Immature natural killer cell (primary cell): ENCODE measurements around the gene DNAAF2. TPM values are rescaled to one million over a fixed set of nuclear protein-coding genes. Genes with fewer than 3 reads are reported as not detected.
A peak's percentile ranks its signal among the peaks of the same experiment; 100 is the strongest.
"Not testable (repeated sequence)": the region's sequence is repeated elsewhere in the genome, so short reads cannot be mapped to it uniquely, and the experiment has no call there.

Experiments used
- DNase-seq, 3 donors: peaks; one replicate each; pipeline ENCODE4 v3.0.0; 2022; ENCODE audit warnings: mixed read lengths in 1 of 3
- H3K27ac Mint-ChIP-seq, 6 donors: one replicate each; pipeline ENCODE4 v1.8.0; 2020; ENCODE audit warnings: mixed read lengths in 6 of 6, mild to moderate bottlenecking in 5 of 6, inconsistent platforms in 4 of 6, moderate library complexity in 3 of 6
- H3K27me3 Mint-ChIP-seq, 3 donors: one replicate each; pipeline ENCODE4 v1.8.0; 2020 to 2021; ENCODE audit warnings: low read depth in 3 of 3, mild to moderate bottlenecking in 3 of 3, mixed read lengths in 3 of 3, moderate library complexity in 3 of 3, inconsistent platforms in 1 of 3
- H3K36me3 Mint-ChIP-seq, 3 donors: one replicate each; pipeline ENCODE4 v1.8.0; 2020; ENCODE audit warnings: mixed read lengths in 3 of 3, inconsistent platforms in 2 of 3, mild to moderate bottlenecking in 2 of 3
- H3K4me1 Mint-ChIP-seq, 2 donors: one replicate each; pipeline ENCODE4 v1.8.0; 2020; ENCODE audit warnings: inconsistent platforms in 2 of 2, mild to moderate bottlenecking in 2 of 2, mixed read lengths in 2 of 2, moderate library complexity in 1 of 2
- H3K4me3 Mint-ChIP-seq, 5 donors: one replicate each; pipeline ENCODE4 v1.8.0; 2020; ENCODE audit warnings: mild to moderate bottlenecking in 5 of 5, mixed read lengths in 5 of 5, inconsistent platforms in 3 of 5, moderate library complexity in 3 of 5
- H3K9me3 Mint-ChIP-seq, 6 donors: one replicate each; pipeline ENCODE4 v1.8.0; 2020; ENCODE audit warnings: mild to moderate bottlenecking in 6 of 6, mixed read lengths in 6 of 6, inconsistent platforms in 4 of 6, moderate library complexity in 3 of 6
- polyA plus RNA-seq, 3 donors: library from polyadenylated mRNA; unstranded; fragments of 300-500 nt; fragmentation: Illumina TruSeq; gene quantifications; one replicate each; pipeline ENCODE4 v1.2.3, GENCODE V29; 2021

Gene DNAAF2
- polyA plus RNA-seq, 3 donors from 2014 or later, result 13.3 to 17.2 (median 15.4) TPM

GRCh38 chr14:49585803-49586672 lies 49.0 kb downstream of the DNAAF2 start, which contains the start of gene RPS29:
TSS of gene RPS29 (minus strand) at chr14:49586380. CDS start at chr14:49586346, 34 bp downstream.
- Mint-ChIP-seq H3K4me1 (peaks cover 62 to 67% of the 10 kb centered on the region in 2 donors), H3K9me3 (peaks cover 0 to 3% (median 0%) of the 10 kb centered on the region in 6 donors), H3K27ac (peak within 1 kb of the TSS; percentile 93 to 99 (median 94)), H3K27me3 (peaks cover 13 to 26% (median 23%) of the 10 kb centered on the region in 3 donors), H3K4me3 (peak within 1 kb of the TSS; percentile 90 to 99 (median 93)), H3K36me3 (peaks cover 0 to 21% (median 14%) of the 10 kb centered on the region in 3 donors)
- DNase-seq, result peak; percentile 99 to 100 (median 99)

- Mint-ChIP-seq H3K4me3 (peak overlapping the region; percentile 90 to 99 (median 93)), H3K27ac (peak overlapping the region; percentile 93 to 99 (median 94)), H3K4me1 (peaks cover 64 to 73% of the 10 kb centered on the region in 2 donors), H3K27me3 (peaks cover 13 to 26% (median 23%) of the 10 kb centered on the region in 3 donors), H3K36me3 (peaks cover 0 to 21% (median 14%) of the 10 kb centered on the region in 3 donors)
- H3K9me3 Mint-ChIP-seq, DNase-seq: not testable (repeated sequence)
Observed at GRCh38 chr14:49584981-49585640, 49.9 kb downstream of the DNAAF2 start.

GRCh38 chr14:49584058-49584457 lies 51.0 kb downstream of the DNAAF2 start:
- peak overlapping the region; percentile 90 to 99 (median 93) for H3K4me3 Mint-ChIP-seq
- peaks cover 13 to 26% (median 21%) of the 10 kb centered on the region in 3 donors for H3K27me3 Mint-ChIP-seq
- peaks cover 0 to 3% (median 0%) of the 10 kb centered on the region in 6 donors for H3K9me3 Mint-ChIP-seq
- H3K4me1 Mint-ChIP-seq, result peaks cover 67 to 84% of the 10 kb centered on the region in 2 donors
- H3K27ac Mint-ChIP-seq, result peak overlapping the region; percentile 74 to 99 (median 93)
- no peak for DNase-seq
- peaks cover 0 to 21% (median 14%) of the 10 kb centered on the region in 3 donors for H3K36me3 Mint-ChIP-seq

GRCh38 chr14:49583629-49584028 lies 51.4 kb downstream of the DNAAF2 start:
- H3K27ac Mint-ChIP-seq, result peak overlapping the region; percentile 65 to 99 (median 84)
- H3K9me3 Mint-ChIP-seq, result peaks cover 0 to 3% (median 0%) of the 10 kb centered on the region in 6 donors
- H3K36me3 Mint-ChIP-seq, result peaks cover 0 to 21% (median 14%) of the 10 kb centered on the region in 3 donors
- DNase-seq, result no peak
- H3K27me3 Mint-ChIP-seq, result peaks cover 13 to 26% (median 21%) of the 10 kb centered on the region in 3 donors
- peaks cover 67 to 88% of the 10 kb centered on the region in 2 donors for H3K4me1 Mint-ChIP-seq
- H3K4me3 Mint-ChIP-seq, result peak overlapping the region; percentile 52 to 99 (median 93)

GRCh38 chr14:49582113-49582977 lies 52.7 kb downstream of the DNAAF2 start:
- Mint-ChIP-seq H3K4me1 (peaks cover 68 to 90% of the 10 kb centered on the region in 2 donors), H3K9me3 (peaks cover 0 to 3% (median 0%) of the 10 kb centered on the region in 6 donors), H3K4me3 (peak overlapping the region in 1 of 5 donors; percentile 57), H3K27me3 (peaks cover 13 to 26% (median 21%) of the 10 kb centered on the region in 3 donors), H3K27ac (peak overlapping the region; percentile 8 to 83 (median 76)), H3K36me3 (peaks cover 5 to 27% (median 14%) of the 10 kb centered on the region in 3 donors)
- DNase-seq, result no peak

- Mint-ChIP-seq H3K9me3 (peaks cover 0 to 3% (median 0%) of the 10 kb centered on the region in 6 donors), H3K4me1 (peaks cover 60 to 82% of the 10 kb centered on the region in 2 donors), H3K36me3 (peaks cover 5 to 32% (median 14%) of the 10 kb centered on the region in 3 donors), H3K27ac (peak overlapping the region; percentile 8 to 85 (median 82)), H3K27me3 (peaks cover 8 to 18% (median 15%) of the 10 kb centered on the region in 3 donors), H3K4me3 (peak overlapping the region in 1 of 5 donors; percentile 57)
- no peak for DNase-seq
Observed at GRCh38 chr14:49581209-49582112, 53.6 kb downstream of the DNAAF2 start.

- peaks cover 5 to 29% (median 10%) of the 10 kb centered on the region in 3 donors for H3K36me3 Mint-ChIP-seq
- no peak overlapping the region for H3K4me3 Mint-ChIP-seq
- H3K27me3 Mint-ChIP-seq, result peaks cover 0 to 4% (median 3%) of the 10 kb centered on the region in 3 donors
- DNase-seq, result no peak
- H3K4me1 Mint-ChIP-seq, result peaks cover 44 to 65% of the 10 kb centered on the region in 2 donors
- peak overlapping the region in 3 of 6 donors; percentile 13 to 63 (median 59) for H3K27ac Mint-ChIP-seq
- H3K9me3 Mint-ChIP-seq, result no peaks in the 10 kb centered on the region
Observed at GRCh38 chr14:49579841-49580240, 55.2 kb downstream of the DNAAF2 start.

GRCh38 chr14:49578141-49578540 lies 56.9 kb downstream of the DNAAF2 start:
- DNase-seq, result no peak
- Mint-ChIP-seq H3K27ac (peak overlapping the region in 3 of 6 donors; percentile 1 to 61 (median 47)), H3K4me1 (peaks cover 30 to 48% of the 10 kb centered on the region in 2 donors), H3K9me3 (no peaks in the 10 kb centered on the region), H3K27me3 (peaks cover 0 to 4% (median 3%) of the 10 kb centered on the region in 3 donors), H3K36me3 (peaks cover 5 to 31% (median 17%) of the 10 kb centered on the region in 3 donors), H3K4me3 (no peak overlapping the region)

Other genes with a start within 250 kb of the DNAAF2 start
- gene RPS29, start 48.9 kb downstream of the DNAAF2 start, polyA plus RNA-seq, result 1,000 to 10,000 TPM; 2,323 to 7,295 (median 3,604) TPM
- gene LRR1, start 36.3 kb downstream of the DNAAF2 start, polyA plus RNA-seq, result 10 to 100 TPM; 10.6 to 14.4 (median 12.5) TPM
- 100 to 1,000 TPM; 610 to 699 (median 654) TPM for gene RPL36AL, start 14.6 kb downstream of the DNAAF2 start, polyA plus RNA-seq
- 10 to 100 TPM; 32.0 to 50.0 (median 37.8) TPM for gene MGAT2, start 14.4 kb downstream of the DNAAF2 start, polyA plus RNA-seq
- 1 to 10 TPM; 1.4 to 6.4 (median 1.5) TPM for gene POLE2, start 53.0 kb upstream of the DNAAF2 start, polyA plus RNA-seq
- 1 to 10 TPM; 2.3 to 3.3 (median 2.5) TPM for gene KLHDC1, start 57.9 kb upstream of the DNAAF2 start, polyA plus RNA-seq
- 10 to 100 TPM; 61.3 to 68.1 (median 63.8) TPM for gene KLHDC2, start 132.9 kb upstream of the DNAAF2 start, polyA plus RNA-seq
- gene NEMF, start 217.5 kb upstream of the DNAAF2 start, polyA plus RNA-seq, result 10 to 100 TPM; 28.7 to 54.4 (median 33.4) TPM